A549 treated with CORT108297 at 1 μM for 4 hours (cell line): ENCODE results near the gene PIGP. TPM values are rescaled to one million over a fixed set of nuclear protein-coding genes. Genes with fewer than 3 reads are reported as not detected.

Experiments used
- total RNA-seq: library from RNA; stranded (reverse); fragments of 200-300 nt; extraction: Qiagen RNA extraction; gene quantifications from 5 replicates; pipeline ENCODE4 v1.2.3, GENCODE V29; 2022

The PIGP gene
- 15.4 to 17.3 TPM (median 16.4 TPM) in 5 replicates for total RNA-seq

DNA sequence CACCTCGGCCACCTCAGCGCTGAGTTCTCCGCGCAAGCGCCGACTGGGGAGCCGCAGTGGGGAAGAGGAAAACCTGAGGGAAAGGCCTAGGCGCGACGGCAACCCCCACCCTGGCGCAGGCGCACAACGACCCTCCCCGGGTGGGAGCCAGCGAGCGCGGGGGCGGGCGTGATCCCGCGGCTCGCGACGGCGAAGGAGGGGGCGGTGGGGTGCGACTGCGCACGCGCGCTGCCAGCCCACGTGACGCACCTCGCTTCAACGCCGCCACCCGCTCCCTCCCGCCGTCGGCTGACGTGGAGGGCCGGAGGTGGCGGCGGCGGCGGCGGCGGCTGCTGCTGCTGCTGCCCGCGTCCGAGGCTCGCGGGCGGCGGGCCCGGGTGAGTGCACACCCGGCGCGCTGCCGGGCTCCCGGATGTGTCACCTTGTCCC is at the start of gene PIGP, which contains the start of gene TTC3:
TSS of gene PIGP (minus strand) at position 84 of the 429 bp plus-strand sequence. CDS start 556 bp downstream, outside the sequence.
TSS of gene TTC3 (plus strand) at position 267 of the 429 bp plus-strand sequence. CDS start 14,004 bp downstream, outside the sequence.

Other genes starting within 250 kb of the PIGP start
- gene HLCS, start 106.4 kb downstream of the PIGP start, total RNA-seq, result 5.6 to 7.0 TPM (median 6.8 TPM) in 5 replicates
- gene RIPPLY3, start 66.4 kb downstream of the PIGP start, total RNA-seq, result 0.48 to 0.63 TPM (median 0.57 TPM) in 5 replicates
- 26.0 to 39.8 TPM (median 31.2 TPM) in 5 replicates for gene TTC3, start 183 bp upstream of the PIGP start, total RNA-seq
- gene VPS26C, start 194.3 kb upstream of the PIGP start, total RNA-seq, result 26.4 to 34.1 TPM (median 28.2 TPM) in 5 replicates